Progenitor cell of endocrine pancreas (in vitro differentiated cells): ENCODE data around the gene GSTO1. TPM values are rescaled to one million over a fixed set of nuclear protein-coding genes. Genes with fewer than 3 reads are reported as not detected.

Experiments used
- DNase-seq: peaks from one replicate; pipeline ENCODE4 v3.0.0; 2021; ENCODE audit warnings: low spot score; ENCODE audit not compliant: unreplicated experiment
- H3K27ac Mint-ChIP-seq: 2 replicates; pipeline ENCODE4 v1.8.0; 2021; ENCODE audit warnings: mild to moderate bottlenecking, moderate library complexity, mixed read lengths
- H3K27me3 Mint-ChIP-seq: 2 replicates; pipeline ENCODE4 v1.8.0; 2021; ENCODE audit warnings: mixed read lengths
- H3K36me3 Mint-ChIP-seq: 2 replicates; pipeline ENCODE4 v1.8.0; 2022; ENCODE audit warnings: mixed read lengths; ENCODE audit not compliant: insufficient read depth
- H3K4me1 Mint-ChIP-seq: 2 replicates; pipeline ENCODE4 v1.8.0; 2021; ENCODE audit warnings: low read depth, mixed read lengths
- H3K4me3 Mint-ChIP-seq: 2 replicates; pipeline ENCODE4 v1.8.0; 2021; ENCODE audit warnings: low read depth, mild to moderate bottlenecking, moderate library complexity, mixed read lengths
- H3K9me3 Mint-ChIP-seq: 2 replicates; pipeline ENCODE4 v1.8.0; 2021; ENCODE audit warnings: low read depth, mixed read lengths
- total RNA-seq: library from RNA; stranded (reverse); gene quantifications from 2 replicates; pipeline ENCODE4 v1.2.1, GENCODE V29; 2021
- TF ChIP-seq, protein P1 (sequence below): fragments of 200-600 bp; sonication (generic); IDR thresholded peaks from one replicate; pipeline ENCODE4 v1.5.0; 2021; ENCODE audit warnings: antibody characterized with exemption, mild to moderate bottlenecking; ENCODE audit not compliant: unreplicated experiment

GSTO1 gene
- total RNA-seq, 1 donor from 2014 or later, result 107 TPM

DNA sequence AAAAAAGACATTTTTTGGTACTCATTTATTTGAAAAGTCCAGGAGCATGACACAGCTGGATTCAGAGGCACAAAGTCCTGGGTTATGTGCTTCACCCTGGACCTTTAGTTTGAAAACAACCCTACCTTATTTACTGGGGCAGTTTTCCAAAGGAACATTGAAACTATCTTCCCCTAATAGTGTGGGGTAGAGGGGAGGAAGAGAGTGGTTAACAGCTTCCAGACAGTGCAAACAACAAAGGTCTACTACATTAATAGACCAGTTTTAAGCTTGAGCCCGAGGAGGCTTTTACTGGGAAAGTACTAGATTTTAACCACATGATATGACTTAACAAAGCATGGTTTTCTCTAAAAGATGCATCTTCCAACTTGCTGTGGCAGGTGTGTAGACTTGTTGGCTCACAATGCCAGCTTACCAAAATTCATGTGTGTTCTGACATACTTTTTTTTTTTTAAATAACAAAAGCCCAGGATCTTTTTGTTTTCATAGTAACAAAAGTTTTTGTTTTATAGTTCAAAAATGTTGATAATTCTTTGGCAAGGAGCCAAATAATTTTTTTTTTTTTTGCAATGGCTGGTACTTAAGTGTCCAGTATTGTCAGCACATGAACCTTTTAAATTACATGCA is 1.8 kb downstream of the GSTO1 start:
- Mint-ChIP-seq H3K4me3 (peak overlapping the region; percentile 91), H3K4me1 (peaks cover 50% of the 10 kb centered on the region), H3K27ac (no peak overlapping the region), H3K9me3 (no peaks in the 10 kb centered on the region), H3K36me3 (peaks cover 19% of the 10 kb centered on the region), H3K27me3 (no peaks in the 10 kb centered on the region)
- TF ChIP-seq, protein P1, sequence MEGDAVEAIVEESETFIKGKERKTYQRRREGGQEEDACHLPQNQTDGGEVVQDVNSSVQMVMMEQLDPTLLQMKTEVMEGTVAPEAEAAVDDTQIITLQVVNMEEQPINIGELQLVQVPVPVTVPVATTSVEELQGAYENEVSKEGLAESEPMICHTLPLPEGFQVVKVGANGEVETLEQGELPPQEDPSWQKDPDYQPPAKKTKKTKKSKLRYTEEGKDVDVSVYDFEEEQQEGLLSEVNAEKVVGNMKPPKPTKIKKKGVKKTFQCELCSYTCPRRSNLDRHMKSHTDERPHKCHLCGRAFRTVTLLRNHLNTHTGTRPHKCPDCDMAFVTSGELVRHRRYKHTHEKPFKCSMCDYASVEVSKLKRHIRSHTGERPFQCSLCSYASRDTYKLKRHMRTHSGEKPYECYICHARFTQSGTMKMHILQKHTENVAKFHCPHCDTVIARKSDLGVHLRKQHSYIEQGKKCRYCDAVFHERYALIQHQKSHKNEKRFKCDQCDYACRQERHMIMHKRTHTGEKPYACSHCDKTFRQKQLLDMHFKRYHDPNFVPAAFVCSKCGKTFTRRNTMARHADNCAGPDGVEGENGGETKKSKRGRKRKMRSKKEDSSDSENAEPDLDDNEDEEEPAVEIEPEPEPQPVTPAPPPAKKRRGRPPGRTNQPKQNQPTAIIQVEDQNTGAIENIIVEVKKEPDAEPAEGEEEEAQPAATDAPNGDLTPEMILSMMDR, result no peak
- DNase-seq, result no peak

DNA sequence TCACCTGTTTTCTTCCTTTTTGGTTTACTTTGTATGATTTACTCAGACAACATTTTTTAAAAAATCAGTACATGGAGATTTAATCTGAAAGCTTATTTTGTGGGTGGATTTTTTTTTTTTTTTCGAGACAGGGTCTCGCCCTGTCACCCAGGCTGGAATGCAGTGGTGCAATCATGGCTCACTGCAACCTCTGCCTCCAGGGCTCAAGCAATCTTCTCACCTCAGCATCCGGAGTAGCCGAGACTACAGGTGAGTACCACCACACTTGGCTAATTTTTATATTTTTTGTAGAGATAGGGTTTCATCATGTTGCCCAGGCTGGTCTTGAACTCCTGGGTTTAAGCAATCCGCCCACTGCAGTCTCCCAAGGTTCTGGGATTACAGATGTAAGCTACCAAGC is 2.5 kb downstream of the GSTO1 start:
- Mint-ChIP-seq H3K4me1 (peaks cover 43% of the 10 kb centered on the region), H3K27ac (no peak overlapping the region), H3K27me3 (no peaks in the 10 kb centered on the region), H3K36me3 (peaks cover 22% of the 10 kb centered on the region), H3K9me3 (no peaks in the 10 kb centered on the region), H3K4me3 (peak overlapping the region; percentile 52)
- TF ChIP-seq, protein P1, result no peak
- DNase-seq, result no peak

DNA sequence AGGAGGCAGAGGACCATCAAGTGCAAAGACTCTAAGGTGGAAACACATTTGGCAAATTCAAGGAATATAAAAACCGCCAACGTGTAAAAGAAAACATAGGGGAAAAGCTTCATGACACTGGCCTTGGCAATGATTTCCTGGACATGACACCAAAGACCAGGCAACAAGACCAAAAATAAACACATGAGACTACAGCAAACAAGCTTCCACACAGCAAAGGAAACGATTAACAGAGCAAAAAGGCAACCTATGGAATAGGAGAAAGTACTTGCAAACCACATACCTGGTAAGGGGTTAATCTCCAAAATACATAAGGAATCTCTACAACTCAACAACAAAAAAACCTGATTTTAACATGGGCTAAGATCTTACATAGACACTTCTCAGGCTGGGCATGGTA is 3.5 kb downstream of the GSTO1 start:
- peaks cover 22% of the 10 kb centered on the region for H3K36me3 Mint-ChIP-seq
- H3K9me3 Mint-ChIP-seq, result no peaks in the 10 kb centered on the region
- TF ChIP-seq, protein P1, result no peak
- H3K27me3 Mint-ChIP-seq, result no peaks in the 10 kb centered on the region
- no peak overlapping the region for H3K4me3 Mint-ChIP-seq
- no peak overlapping the region for H3K27ac Mint-ChIP-seq
- peaks cover 34% of the 10 kb centered on the region for H3K4me1 Mint-ChIP-seq
- no peak for DNase-seq

DNA sequence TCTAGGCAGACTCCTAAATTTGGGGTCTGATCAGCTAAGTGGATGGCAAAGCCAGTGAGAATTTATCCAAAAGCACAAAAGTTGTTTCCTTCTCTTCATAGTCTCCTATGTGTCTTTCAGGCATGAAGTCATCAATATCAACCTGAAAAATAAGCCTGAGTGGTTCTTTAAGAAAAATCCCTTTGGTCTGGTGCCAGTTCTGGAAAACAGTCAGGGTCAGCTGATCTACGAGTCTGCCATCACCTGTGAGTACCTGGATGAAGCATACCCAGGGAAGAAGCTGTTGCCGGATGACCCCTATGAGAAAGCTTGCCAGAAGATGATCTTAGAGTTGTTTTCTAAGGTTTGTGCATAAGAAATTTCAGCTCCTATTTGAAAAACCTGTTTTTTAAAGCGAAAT is 4.8 kb downstream of the GSTO1 start:
- peaks cover 22% of the 10 kb centered on the region for H3K4me1 Mint-ChIP-seq
- H3K27me3 Mint-ChIP-seq, result no peaks in the 10 kb centered on the region
- H3K9me3 Mint-ChIP-seq, result no peaks in the 10 kb centered on the region
- no peak overlapping the region for H3K27ac Mint-ChIP-seq
- H3K4me3 Mint-ChIP-seq, result no peak overlapping the region
- H3K36me3 Mint-ChIP-seq, result peaks cover 25% of the 10 kb centered on the region
- no peak for DNase-seq
- TF ChIP-seq, protein P1, result no peak

DNA sequence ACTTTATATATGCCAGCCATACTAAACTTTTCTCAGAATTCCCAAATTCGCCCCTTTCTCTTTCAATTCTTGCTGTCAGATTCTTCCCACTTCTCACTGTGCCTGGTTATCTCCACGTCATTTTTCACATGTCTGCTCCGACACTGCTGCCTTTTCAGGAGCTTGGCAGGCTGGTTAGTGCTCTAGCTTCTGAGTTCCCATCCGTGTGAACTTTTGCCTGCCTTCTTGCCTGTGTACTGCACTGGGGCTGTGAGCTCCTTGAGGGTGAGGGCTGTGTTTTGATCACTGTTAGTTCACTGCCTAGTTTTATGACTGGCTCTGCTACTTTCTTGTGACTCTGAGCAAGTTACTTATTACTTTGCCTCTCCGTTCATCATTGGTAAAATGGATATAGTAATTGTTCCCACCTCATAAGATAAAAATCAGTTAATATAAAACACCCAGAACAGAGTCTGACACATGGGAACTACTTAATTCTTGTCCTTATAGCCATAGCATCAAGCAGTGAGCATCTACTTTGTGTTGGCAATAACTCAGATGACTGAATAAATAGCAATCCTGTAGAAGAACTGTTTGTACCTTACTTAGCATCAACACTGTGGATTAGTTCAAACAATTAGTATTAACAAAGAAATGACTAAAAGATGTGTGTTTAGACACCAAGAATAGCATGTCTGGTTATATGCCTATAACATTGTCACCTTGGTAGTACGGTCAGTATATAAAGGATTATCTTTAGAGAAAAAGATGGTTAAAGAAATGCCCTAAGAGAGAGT is 5.5 kb downstream of the GSTO1 start:
- Mint-ChIP-seq H3K27me3 (no peaks in the 10 kb centered on the region), H3K36me3 (peaks cover 25% of the 10 kb centered on the region), H3K27ac (peak overlapping the region; percentile 36), H3K4me3 (no peak overlapping the region), H3K9me3 (no peaks in the 10 kb centered on the region), H3K4me1 (peaks cover 20% of the 10 kb centered on the region)
- no peak for DNase-seq
- TF ChIP-seq, protein P1, result no peak
